H1 (cell line): ENCODE measurements around the gene CCL28. TPM values are rescaled to one million over a fixed set of nuclear protein-coding genes. Genes with fewer than 3 reads are reported as not detected.

Source experiments
- CTCF ChIA-PET: fragments of 300-600 bp; sonication (Branson Sonifier 250); formaldehyde crosslinking; loops from one replicate; lab custom pipeline; 2021; ENCODE audit not compliant: partially characterized antibody; lab: Charles Lee
- POLR2A ChIA-PET: fragments of 300-600 bp; sonication (Branson Sonifier 250); formaldehyde crosslinking; loops from one replicate; lab custom pipeline; 2021; ENCODE audit warnings: inconsistent platforms; ENCODE audit not compliant: partially characterized antibody; lab: Charles Lee
- DNase-seq, 2 experiments: peaks; one replicate each; pipeline versions ENCODE4 v3.0.0 to v3.0.0-alpha.2; 2010 to 2022; ENCODE audit warnings: low spot score in 2 of 2, low read depth in 1 of 2, mixed read lengths in 1 of 2
- FAIRE-seq: peaks from 2 replicates; lab custom pipeline; 2011; peaks lifted over from hg19 to GRCh38; lab: Jason Lieb, UNC
- H2AFZ ChIP-seq: 2 replicates; pipeline ENCODE4 v1.8.1; 2012; ENCODE audit warnings: low read length, inconsistent platforms
- H2AK5ac ChIP-seq: 2 replicates; pipeline ENCODE4 v1.6.1; 2013; ENCODE audit warnings: low read depth, low read length
- H2BK120ac ChIP-seq: replicated peaks from 2 replicates; pipeline ENCODE3; 2013; ENCODE audit warnings: low read depth, low read length, inconsistent platforms
- H2BK12ac ChIP-seq: 2 replicates; pipeline ENCODE4 v1.6.1; 2013; ENCODE audit warnings: low read depth, low read length
- H2BK15ac ChIP-seq: 2 replicates; pipeline ENCODE4 v1.6.1; 2013; ENCODE audit warnings: low read length
- H2BK20ac ChIP-seq: 2 replicates; pipeline ENCODE4 v1.6.1; 2013; ENCODE audit warnings: low read length
- H2BK5ac ChIP-seq: 2 replicates; pipeline ENCODE4 v1.6.1; 2013; ENCODE audit warnings: low read depth, low read length
- H3K14ac ChIP-seq: 2 replicates; pipeline ENCODE4 v1.6.1; 2013; ENCODE audit warnings: inconsistent platforms; ENCODE audit not compliant: insufficient read length
- H3K18ac ChIP-seq: 2 replicates; pipeline ENCODE4 v1.6.1; 2013; ENCODE audit warnings: low read length; ENCODE audit errors: extremely low read depth
- H3K23ac ChIP-seq: 2 replicates; pipeline ENCODE4 v1.6.1; 2013; ENCODE audit warnings: inconsistent platforms; ENCODE audit not compliant: insufficient read length
- H3K23me2 ChIP-seq: 2 replicates; pipeline ENCODE4 v1.6.1; 2013; ENCODE audit warnings: low read depth, low read length
- H3K27ac ChIP-seq: 2 replicates; pipeline ENCODE4 v1.6.1; 2011; ENCODE audit warnings: low read depth, low read length, inconsistent platforms
- H3K27me3 ChIP-seq, 4 experiments: replicated peaks in 1 of 4; 1 replicate in 1 of 4; 2 replicates in 3 of 4; pipeline versions ENCODE4 v1.6.1 to v1.8.1; 2011 to 2013; ENCODE audit warnings: low read length in 3 of 4, mild to moderate bottlenecking in 3 of 4, inconsistent platforms in 2 of 4, mixed read lengths in 2 of 4, moderate library complexity in 1 of 4; ENCODE audit not compliant: control insufficient read depth in 3 of 4, insufficient read depth in 3 of 4; ENCODE audit errors: extremely low read depth in 1 of 4
- H3K36me3 ChIP-seq, 4 experiments: 2 replicates each; pipeline versions ENCODE4 v1.6.1 to v1.8.1; 2011 to 2013; ENCODE audit warnings: mild to moderate bottlenecking in 4 of 4, low read length in 3 of 4, moderate library complexity in 2 of 4, control low read depth in 1 of 4, inconsistent platforms in 1 of 4; ENCODE audit not compliant: insufficient read depth in 4 of 4, control insufficient read depth in 2 of 4
- H3K4ac ChIP-seq: replicated peaks from 2 replicates; pipeline ENCODE3; 2013; ENCODE audit warnings: low read length, low read depth, mixed read lengths, inconsistent platforms; ENCODE audit not compliant: insufficient read length
- H3K4me1 ChIP-seq, 4 experiments: replicated peaks in 1 of 4; 1 replicate in 1 of 4; 2 replicates in 3 of 4; pipeline versions ENCODE4 v1.6.1 to v1.8.1; 2011 to 2013; ENCODE audit warnings: low read length in 3 of 4, inconsistent platforms in 2 of 4, mixed read lengths in 1 of 4; ENCODE audit not compliant: insufficient read depth in 4 of 4, control insufficient read depth in 3 of 4
- H3K4me2 ChIP-seq, 2 experiments: 2 replicates each; pipeline versions ENCODE4 v1.6.1 to v1.8.1; 2011 to 2013; ENCODE audit warnings: low read depth in 2 of 2, low read length in 2 of 2, control low read depth in 1 of 2, inconsistent platforms in 1 of 2, mild to moderate bottlenecking in 1 of 2; ENCODE audit not compliant: insufficient read depth in 1 of 2
- H3K4me3 ChIP-seq, 4 experiments: fragments of 200-600, 300-600 bp in 1 of 4; sonication (generic), shearing (Covaris generic), sonication (Bioruptor Twin) in 1 of 4; 2 replicates each; pipeline versions ENCODE4 v1.5.1 to v1.8.1; 2011 to 2016; ENCODE audit warnings: low read length in 4 of 4, low read depth in 3 of 4, control low read depth in 2 of 4, inconsistent platforms in 2 of 4, mild to moderate bottlenecking in 2 of 4, mixed read lengths in 1 of 4, moderate library complexity in 1 of 4; ENCODE audit not compliant: insufficient read depth in 2 of 4; ENCODE audit errors: extremely low read depth in 1 of 4
- H3K56ac ChIP-seq: replicated peaks from 2 replicates; pipeline ENCODE3; 2013; ENCODE audit warnings: low read depth, mild to moderate bottlenecking, mixed read lengths, low read length, inconsistent platforms; ENCODE audit not compliant: insufficient read length
- H3K79me1 ChIP-seq: 2 replicates; pipeline ENCODE4 v1.6.1; 2013; ENCODE audit warnings: low read depth, low read length, control low read depth
- H3K79me2 ChIP-seq, 2 experiments: 2 replicates each; pipeline versions ENCODE4 v1.6.1 to v1.8.1; 2012 to 2013; ENCODE audit warnings: low read length in 2 of 2, mild to moderate bottlenecking in 2 of 2, inconsistent platforms in 1 of 2; ENCODE audit not compliant: insufficient read depth in 2 of 2, control insufficient read depth in 1 of 2
- H3K9ac ChIP-seq, 4 experiments: replicated peaks in 1 of 4; 1 replicate in 1 of 4; 2 replicates in 3 of 4; pipeline versions ENCODE4 v1.6.1 to v1.8.1; 2011 to 2013; ENCODE audit warnings: low read depth in 3 of 4, low read length in 3 of 4, control low read depth in 2 of 4, mild to moderate bottlenecking in 2 of 4, moderate library complexity in 2 of 4, inconsistent platforms in 1 of 4; ENCODE audit errors: extremely low read depth in 1 of 4
- H3K9me3 ChIP-seq, 2 experiments: 2 replicates each; pipeline versions ENCODE4 v1.6.1 to v1.8.1; 2012 to 2013; ENCODE audit warnings: mild to moderate bottlenecking in 2 of 2, moderate library complexity in 2 of 2, control low read depth in 1 of 2, inconsistent platforms in 1 of 2, low read depth in 1 of 2, low read length in 1 of 2, mixed read lengths in 1 of 2; ENCODE audit not compliant: insufficient read depth in 2 of 2
- H4K20me1 ChIP-seq, 2 experiments: replicated peaks in 1 of 2; 2 replicates each; pipeline versions ENCODE3 to v1.8.1; 2011 to 2013; ENCODE audit warnings: inconsistent platforms in 2 of 2, low read length in 2 of 2, mild to moderate bottlenecking in 1 of 2; ENCODE audit not compliant: insufficient read depth in 2 of 2, control insufficient read depth in 1 of 2
- H4K5ac ChIP-seq: 2 replicates; pipeline ENCODE4 v1.6.1; 2013; ENCODE audit warnings: low read length, low read depth, mixed read lengths, inconsistent platforms; ENCODE audit not compliant: insufficient read length
- H4K8ac ChIP-seq: 2 replicates; pipeline ENCODE4 v1.8.0; 2013; ENCODE audit warnings: mild to moderate bottlenecking, moderate library complexity, low read length, inconsistent platforms; ENCODE audit not compliant: insufficient read depth; ENCODE audit errors: extremely low read depth
- H4K91ac ChIP-seq: replicated peaks from 2 replicates; pipeline ENCODE3; 2013; ENCODE audit warnings: low read length, mixed read lengths, inconsistent platforms; ENCODE audit not compliant: insufficient read length
- BCL11A ChIP-seq, 2 experiments: IDR thresholded peaks; one replicate each; pipeline ENCODE4 v1.6.1; 2011; ENCODE audit warnings: low read depth in 2 of 2, low read length in 2 of 2, mild to moderate bottlenecking in 2 of 2
- EP300 ChIP-seq, 2 experiments: IDR thresholded peaks; 1 replicate in 1 of 2; 2 replicates in 1 of 2; pipeline ENCODE4 v1.6.1; 2011 to 2012; ENCODE audit warnings: low read depth in 2 of 2, low read length in 2 of 2, mild to moderate bottlenecking in 2 of 2, borderline replicate concordance in 1 of 2, inconsistent platforms in 1 of 2, moderate library complexity in 1 of 2
- PHF8 ChIP-seq: fragments of 200-600 bp; sonication (generic); conservative IDR thresholded peaks from 2 replicates; pipeline ENCODE4 v1.7.1; 2012; ENCODE audit warnings: low read depth, mild to moderate bottlenecking, inconsistent platforms, low read length, moderate library complexity
- SIRT6 ChIP-seq: IDR thresholded peaks from one replicate; pipeline ENCODE4 v1.7.1; 2012; ENCODE audit warnings: low read length, inconsistent platforms
- YY1 ChIP-seq: IDR thresholded peaks from 2 replicates; pipeline ENCODE4 v1.6.1; 2011; ENCODE audit warnings: low read depth, mild to moderate bottlenecking, low read length
- WGBS, 2 experiments: shearing (Covaris generic) in 1 of 2; methylation state at CpG; one replicate each; pipeline versions ENCODE4 v1.1.6 to v1.1.7; 2013 to 2015; ENCODE audit warnings: low lambda C conversion rate in 2 of 2, mixed read lengths in 2 of 2, inconsistent platforms in 1 of 2, low coverage in 1 of 2, missing lambda C conversion rate in 1 of 2; ENCODE audit not compliant: insufficient replicate concordance in 2 of 2, insufficient coverage in 1 of 2, insufficient read length in 1 of 2; ENCODE audit errors: extremely low coverage in 1 of 2, missing lambda C conversion rate in 1 of 2; 5-methylcytosine and 5-hydroxymethylcytosine counted together
- polyA plus RNA-seq, 7 experiments: library from polyadenylated mRNA; depleted of rRNA in 3 of 7; stranded (reverse) in 5 of 7; unstranded in 2 of 7; fragments of >200 nt in 5 of 7; fragments of 200-250 nt in 2 of 7; gene quantifications; 1 replicate in 5 of 7; 2 replicates in 1 of 7; 4 replicates in 1 of 7; pipeline versions ENCODE4 v1.2.1 to v1.2.3, GENCODE V29; 2011 to 2013; ENCODE audit warnings: missing spikeins in 2 of 7, mixed read lengths in 2 of 7
- total RNA-seq: library from RNA; stranded (reverse); fragmentation: NEBNext Ultra II Directional; extraction: Animal tissue kit (Norgen Biotek cat#: 25700); gene quantifications from 2 replicates; pipeline ENCODE4 v1.2.1, GENCODE V29; 2021

Gene CCL28
- total and polyA plus RNA-seq, 2 of the 8 experiments (the other 6 are each of a cell fraction or from before 2014, with no cell fraction given): 0.95 TPM; not detected in 1

GRCh38 chr5:43367453-43367852 is 44.7 kb downstream of the CCL28 start:
- Histone ChIP-seq H3K14ac (no peak overlapping the region), H2BK12ac (no peak overlapping the region), H2BK120ac (no peak overlapping the region), H2AK5ac (no peak overlapping the region), H3K79me1 (no peaks in the 10 kb centered on the region), H3K9me3 (peaks cover 11 to 18% of the 10 kb centered on the region in 2 experiments), H3K36me3 (no peaks in the 10 kb centered on the region), H2BK20ac (no peak overlapping the region), H3K4me2 (no peak overlapping the region), H3K18ac (no peak overlapping the region), H3K4me1 (no peaks in the 10 kb centered on the region), H2BK5ac (no peak overlapping the region), H2AFZ (no peak overlapping the region), H3K23me2 (no peaks in the 10 kb centered on the region), H3K23ac (no peak overlapping the region), H4K8ac (no peak overlapping the region), H4K20me1 (no peaks in the 10 kb centered on the region), H4K5ac (no peak overlapping the region), H3K27ac (no peak overlapping the region), H3K79me2 (no peaks in the 10 kb centered on the region), H3K56ac (no peak overlapping the region), H3K27me3 (no peaks in the 10 kb centered on the region), H2BK15ac (no peak overlapping the region), H4K91ac (no peak overlapping the region), H3K4me3 (no peak overlapping the region), H3K4ac (no peak overlapping the region), H3K9ac (no peak overlapping the region)
- CTCF ChIA-PET: no interaction called here
- DNase-seq (no peak), FAIRE-seq (no peak)
- 77% methylated on average over 3 of the region's 3 CpGs; no CpG with 5 or more reads in 1 of the 2 experiments for WGBS, 2 experiments
- POLR2A ChIA-PET: interaction anchor here (0.6 kb wide), 1 partner anchor 243 kb away, joined by 4 read pairs; no protein-coding TSS in a partner anchor
- TF ChIP-seq YY1: no peak
- no peak for TF ChIP-seq BCL11A (IDR thresholded peaks at IDR 0.05; ENCODE audit: low read depth in 2 of 2, low read length in 2 of 2)
- no peak for TF ChIP-seq SIRT6
- no peak for TF ChIP-seq EP300 (IDR thresholded peaks at IDR 0.05; ENCODE audit: borderline replicate concordance in 1 of 2, low read depth in 2 of 2, low read length in 2 of 2)
- no peak for TF ChIP-seq PHF8
